HepG2 (cell line): ENCODE results near the gene TRRAP. TPM values are rescaled to one million over a fixed set of nuclear protein-coding genes. Genes with fewer than 3 reads are reported as not detected.

Source experiments
- ATAC-seq: fragments of 200-7000 bp; cut with Tn5 transposase; 3 replicates; pipeline ENCODE4 v1.9.1; 2020; ENCODE audit warnings: mild to moderate bottlenecking, moderate library complexity
- BruUV-seq: library from RNA; stranded (reverse); fragments of 400-500 nt; replicated peaks from 2 replicates; lab custom pipeline; 2021; lab: Mats Ljungman, UMichigan
- CTCF ChIA-PET: fragments of 300-600 bp; formaldehyde crosslinking; extraction: SDS; loops from one replicate; lab custom pipeline; 2021; ENCODE audit warnings: low total read pairs, inconsistent platforms, low intra/inter-chr PET ratio; lab: Yijun Ruan, JAX
- POLR2A ChIA-PET: fragments of 350-600 bp; sonication (Branson Sonifier 250); formaldehyde crosslinking; loops from one replicate; lab custom pipeline; 2020; ENCODE audit warnings: antibody characterized with exemption, inconsistent platforms; lab: Yijun Ruan, JAX
- DNase-seq: peaks from one replicate; pipeline ENCODE4 v3.0.0-alpha.2; 2015; ENCODE audit warnings: low spot score
- FAIRE-seq: peaks from 3 replicates; lab custom pipeline; 2011; peaks lifted over from hg19 to GRCh38; lab: Jason Lieb, UNC
- H2AFZ ChIP-seq: one replicate; pipeline ENCODE4 v1.6.1; 2011; ENCODE audit warnings: low read length, inconsistent platforms
- H3K27ac ChIP-seq: fragments of 300-600 bp; 3 replicates; pipeline ENCODE4 v1.8.0; 2011; ENCODE audit warnings: mixed run types, mild to moderate bottlenecking, mixed read lengths, low read length, inconsistent platforms; ENCODE audit not compliant: insufficient read depth; ENCODE audit errors: extremely low read length
- H3K27me3 ChIP-seq, 2 experiments: fragments of 200-600 bp in 1 of 2; 2 replicates in 1 of 2; 3 replicates in 1 of 2; pipeline versions ENCODE4 v1.6.0 to v1.8.0; 2011; ENCODE audit warnings: low read length in 2 of 2, mild to moderate bottlenecking in 2 of 2, moderate library complexity in 2 of 2, inconsistent platforms in 1 of 2; ENCODE audit not compliant: insufficient read depth in 2 of 2, control insufficient read depth in 1 of 2
- H3K36me3 ChIP-seq, 2 experiments: fragments of 200-600 bp in 1 of 2; replicated peaks in 1 of 2; 2 replicates in 1 of 2; 3 replicates in 1 of 2; pipeline versions ENCODE4 v1.5.1 to v1.8.0; 2011; ENCODE audit warnings: low read length in 2 of 2, inconsistent platforms in 1 of 2; ENCODE audit not compliant: insufficient read depth in 2 of 2, control insufficient read depth in 1 of 2
- H3K4me1 ChIP-seq: 2 replicates; pipeline ENCODE4 v1.5.1; 2012; ENCODE audit warnings: low read length, inconsistent platforms; ENCODE audit not compliant: insufficient read depth
- H3K4me2 ChIP-seq: 2 replicates; pipeline ENCODE4 v1.6.0; 2011; ENCODE audit warnings: low read depth, low read length, inconsistent platforms
- H3K4me3 ChIP-seq, 3 experiments: fragments of 200-600 bp in 1 of 3; sonication (generic), shearing (Covaris generic) in 1 of 3; replicated peaks in 1 of 3; 2 replicates each; pipeline ENCODE4 v1.5.1; 2011 to 2016; ENCODE audit warnings: low read length in 3 of 3, inconsistent platforms in 2 of 3, low read depth in 2 of 3, mild to moderate bottlenecking in 2 of 3, control low read depth in 1 of 3, mixed read lengths in 1 of 3; ENCODE audit not compliant: insufficient read depth in 1 of 3
- H3K79me2 ChIP-seq: one replicate; pipeline ENCODE4 v1.6.1; 2011; ENCODE audit warnings: low read length, inconsistent platforms; ENCODE audit not compliant: insufficient read depth
- H3K9ac ChIP-seq: 2 replicates; pipeline ENCODE4 v1.6.0; 2011; ENCODE audit warnings: mild to moderate bottlenecking, low read depth, low read length, inconsistent platforms; ENCODE audit not compliant: insufficient read depth
- H3K9me3 ChIP-seq: 2 replicates; pipeline ENCODE4 v1.5.1; 2012; ENCODE audit warnings: mild to moderate bottlenecking, low read length
- H4K20me1 ChIP-seq: 2 replicates; pipeline ENCODE4 v1.6.0; 2011; ENCODE audit warnings: inconsistent platforms, mild to moderate bottlenecking, low read length, moderate library complexity; ENCODE audit not compliant: insufficient read depth
- DNMT3B ChIP-seq: conservative IDR thresholded peaks from 2 replicates; pipeline ENCODE4 v1.6.1; 2016; ENCODE audit warnings: missing biosample characterization, control low read depth
- HDAC6 ChIP-seq: fragments of 200-600 bp; sonication (generic); IDR thresholded peaks from 2 replicates; pipeline ENCODE4 v1.7.0; 2017; ENCODE audit warnings: mild to moderate bottlenecking, antibody characterized with exemption, low read length, low read depth
- NCOA1 ChIP-seq: sonication (generic); formaldehyde crosslinking; IDR thresholded peaks from 2 replicates; pipeline ENCODE4 v1.9.0; 2021; ENCODE audit warnings: missing genetic modification reagents
- REST ChIP-seq, 2 experiments: IDR thresholded peaks; 2 replicates each; pipeline ENCODE4 v1.6.1; 2011 to 2012; ENCODE audit warnings: low read length in 2 of 2, borderline replicate concordance in 1 of 2, low read depth in 1 of 2, mild to moderate bottlenecking in 1 of 2, moderate library complexity in 1 of 2
- STAT5B ChIP-seq: sonication (generic); formaldehyde crosslinking; IDR thresholded peaks from 2 replicates; pipeline ENCODE4 v1.4.0; 2020; ENCODE audit warnings: missing genetic modification reagents
- U2AF2 ChIP-seq: fragments of 200-400 bp; formaldehyde crosslinking; IDR thresholded peaks from 2 replicates; pipeline ENCODE4 v1.6.1; 2017; ENCODE audit warnings: low read depth, mild to moderate bottlenecking, low read length
- WIZ ChIP-seq: sonication (generic); formaldehyde crosslinking; IDR thresholded peaks from 2 replicates; pipeline ENCODE4 v1.5.1; 2020; ENCODE audit warnings: mild to moderate bottlenecking, missing genetic modification reagents
- ZKSCAN1 ChIP-seq: fragments of 150-350 bp; IDR thresholded peaks from 2 replicates; pipeline ENCODE4 v1.6.1; 2014; ENCODE audit warnings: low read length
- ZNF407 ChIP-seq: sonication (generic); formaldehyde crosslinking; IDR thresholded peaks from one replicate; pipeline ENCODE4 v1.5.1; 2020; ENCODE audit warnings: mild to moderate bottlenecking, missing genetic modification reagents; ENCODE audit errors: not compliant biosample characterization
- ZNF674 ChIP-seq: sonication (generic); formaldehyde crosslinking; IDR thresholded peaks from 2 replicates; pipeline ENCODE4 v1.5.0; 2020; ENCODE audit warnings: low read depth, mild to moderate bottlenecking, missing genetic modification reagents
- WGBS: methylation state at CpG from one replicate; pipeline ENCODE4 v1.1.6; 2017; ENCODE audit warnings: low lambda C conversion rate; 5-methylcytosine and 5-hydroxymethylcytosine counted together
- in situ Hi-C: cut with HindIII; loops from 2 replicates; pipeline ENCODE4 v1.10.0; 2017; ENCODE audit warnings: low pct_unique_long_range_greater_than_20kb; ENCODE audit not compliant: extremely low pct_ligation_motif_present
- intact Hi-C: fragments of 100-400 bp; cut with micrococcal nuclease; formaldehyde crosslinking; loops from one replicate; pipeline ENCODE4 v1.10.0; 2022; ENCODE audit not compliant: unreplicated experiment
- polyA plus RNA-seq, 8 experiments: library from polyadenylated mRNA; depleted of rRNA in 3 of 8; stranded (reverse) in 7 of 8; unstranded in 1 of 8; fragments of >200 nt; fragmentation: Illumina TruSeq in 4 of 8; extraction: Trizol in 4 of 8; gene quantifications; 2 replicates each; pipeline versions ENCODE4 v1.2.1 to v1.2.3, GENCODE V29; 2011 to 2016; ENCODE audit warnings: low read depth in 4 of 8, missing spikeins in 1 of 8, mixed read lengths in 1 of 8; ENCODE audit not compliant: insufficient read depth in 1 of 8
- total RNA-seq, 5 experiments: library from RNA; depleted of rRNA; stranded (reverse); fragments of >200 nt; fragmentation: Illumina TruSeq; extraction: Trizol; gene quantifications; 2 replicates each; pipeline ENCODE4 v1.2.3, GENCODE V29; 2016; ENCODE audit warnings: low read depth in 1 of 5
- TF ChIP-seq, protein P1 (sequence below): sonication (generic); formaldehyde crosslinking; IDR thresholded peaks from 2 replicates; pipeline ENCODE4 v1.5.1; 2020; ENCODE audit warnings: missing genetic modification reagents, mild to moderate bottlenecking, borderline replicate concordance

TRRAP gene
- total and polyA plus RNA-seq, 2 of the 13 experiments (the other 11 are each of a cell fraction or from before 2014, with no cell fraction given), result 8.6 to 10.5 TPM

- H3K4me2 ChIP-seq, result no peak overlapping the region
- in situ Hi-C loops, result no loop called here
- no peaks in the 10 kb centered on the region for H4K20me1 ChIP-seq
- BruUV-seq, result no TSS peak
- intact Hi-C loops, result no loop called here
- CTCF ChIA-PET, result no interaction called here
- POLR2A ChIA-PET, result no interaction called here
- no peak overlapping the region for H3K27ac ChIP-seq
- no peak overlapping the region for H2AFZ ChIP-seq
- 90% methylated on average over 4 of the region's 4 CpGs for WGBS
- ATAC-seq (no peak), FAIRE-seq (no peak), DNase-seq (no peak)
- H3K9me3 ChIP-seq, result no peaks in the 10 kb centered on the region
- H3K79me2 ChIP-seq, result no peaks in the 10 kb centered on the region
- peaks cover 23 to 88% of the 10 kb centered on the region in 2 experiments for H3K36me3 ChIP-seq
- H3K27me3 ChIP-seq, result no peaks in the 10 kb centered on the region
- no peaks in the 10 kb centered on the region for H3K4me1 ChIP-seq
- no peak overlapping the region for H3K4me3 ChIP-seq
- no peak overlapping the region for H3K9ac ChIP-seq
- TF ChIP-seq NCOA1 (CRISPR knock-in tag) (no peak), REST (IDR thresholded peaks at IDR 0.05; ENCODE audit: borderline replicate concordance in 1 of 2, low read depth in 1 of 2, low read length in 2 of 2) (no peak), ZNF407 (no peak), STAT5B (no peak), HDAC6 (no peak), DNMT3B (CRISPR knock-in tag) (no peak), U2AF2 (no peak), WIZ (CRISPR knock-in tag) (no peak), ZNF674 (CRISPR knock-in tag) (no peak), ZKSCAN1 (no peak)
- TF ChIP-seq, protein P1, sequence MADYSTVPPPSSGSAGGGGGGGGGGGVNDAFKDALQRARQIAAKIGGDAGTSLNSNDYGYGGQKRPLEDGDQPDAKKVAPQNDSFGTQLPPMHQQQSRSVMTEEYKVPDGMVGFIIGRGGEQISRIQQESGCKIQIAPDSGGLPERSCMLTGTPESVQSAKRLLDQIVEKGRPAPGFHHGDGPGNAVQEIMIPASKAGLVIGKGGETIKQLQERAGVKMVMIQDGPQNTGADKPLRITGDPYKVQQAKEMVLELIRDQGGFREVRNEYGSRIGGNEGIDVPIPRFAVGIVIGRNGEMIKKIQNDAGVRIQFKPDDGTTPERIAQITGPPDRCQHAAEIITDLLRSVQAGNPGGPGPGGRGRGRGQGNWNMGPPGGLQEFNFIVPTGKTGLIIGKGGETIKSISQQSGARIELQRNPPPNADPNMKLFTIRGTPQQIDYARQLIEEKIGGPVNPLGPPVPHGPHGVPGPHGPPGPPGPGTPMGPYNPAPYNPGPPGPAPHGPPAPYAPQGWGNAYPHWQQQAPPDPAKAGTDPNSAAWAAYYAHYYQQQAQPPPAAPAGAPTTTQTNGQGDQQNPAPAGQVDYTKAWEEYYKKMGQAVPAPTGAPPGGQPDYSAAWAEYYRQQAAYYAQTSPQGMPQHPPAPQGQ (CRISPR knock-in tag), result no peak
Measured at GRCh38 chr7:98903246-98903645, 24.9 kb downstream of the TRRAP start.
